Measurements from ENCODE around the gene STKLD1.
A peak's percentile ranks its signal among the peaks of the same experiment; 100 is the strongest.
"Not testable (repeated sequence)": the region's sequence is repeated elsewhere in the genome, so short reads cannot be mapped to it uniquely, and the experiment has no call there.

The STKLD1 gene

GRCh38 chr9:133331641-133332380, 44.4 kb upstream of the STKLD1 start:
- Histone ChIP-seq H3K4me3 (ENCODE audit: low read depth, low read length) (no peak overlapping the region), H3K27me3 (replicated peaks) (no peaks in the 10 kb centered on the region), H3K27ac (no peak overlapping the region), H3K36me3 (replicated peaks) (peaks cover 43% of the 10 kb centered on the region)
- in situ Hi-C loops (cut with HindIII; ENCODE audit: low pct_ligation_motif_present, low sequenced_read_pairs), result no loop called here
- TF ChIP-seq, protein P1, sequence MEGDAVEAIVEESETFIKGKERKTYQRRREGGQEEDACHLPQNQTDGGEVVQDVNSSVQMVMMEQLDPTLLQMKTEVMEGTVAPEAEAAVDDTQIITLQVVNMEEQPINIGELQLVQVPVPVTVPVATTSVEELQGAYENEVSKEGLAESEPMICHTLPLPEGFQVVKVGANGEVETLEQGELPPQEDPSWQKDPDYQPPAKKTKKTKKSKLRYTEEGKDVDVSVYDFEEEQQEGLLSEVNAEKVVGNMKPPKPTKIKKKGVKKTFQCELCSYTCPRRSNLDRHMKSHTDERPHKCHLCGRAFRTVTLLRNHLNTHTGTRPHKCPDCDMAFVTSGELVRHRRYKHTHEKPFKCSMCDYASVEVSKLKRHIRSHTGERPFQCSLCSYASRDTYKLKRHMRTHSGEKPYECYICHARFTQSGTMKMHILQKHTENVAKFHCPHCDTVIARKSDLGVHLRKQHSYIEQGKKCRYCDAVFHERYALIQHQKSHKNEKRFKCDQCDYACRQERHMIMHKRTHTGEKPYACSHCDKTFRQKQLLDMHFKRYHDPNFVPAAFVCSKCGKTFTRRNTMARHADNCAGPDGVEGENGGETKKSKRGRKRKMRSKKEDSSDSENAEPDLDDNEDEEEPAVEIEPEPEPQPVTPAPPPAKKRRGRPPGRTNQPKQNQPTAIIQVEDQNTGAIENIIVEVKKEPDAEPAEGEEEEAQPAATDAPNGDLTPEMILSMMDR (IDR thresholded peaks at IDR 0.05; ENCODE audit: low read depth, low read length, missing control alignments), result no peak
- DNase-seq, result no peak

GRCh38 chr9:133332381-133332730, 43.8 kb upstream of the STKLD1 start:
- Histone ChIP-seq H3K4me3 (ENCODE audit: low read depth, low read length) (no peak overlapping the region), H3K27me3 (replicated peaks) (no peaks in the 10 kb centered on the region), H3K36me3 (replicated peaks) (peaks cover 43% of the 10 kb centered on the region), H3K27ac (no peak overlapping the region)
- TF ChIP-seq, protein P1 (IDR thresholded peaks at IDR 0.05; ENCODE audit: low read depth, low read length, missing control alignments), result no peak
- no peak for DNase-seq
- in situ Hi-C loops (cut with HindIII; ENCODE audit: low pct_ligation_motif_present, low sequenced_read_pairs), result no loop called here

- Histone ChIP-seq H3K27me3 (replicated peaks) (no peaks in the 10 kb centered on the region), H3K27ac (no peak overlapping the region), H3K36me3 (replicated peaks) (peaks cover 43% of the 10 kb centered on the region), H3K4me3 (ENCODE audit: low read depth, low read length) (no peak overlapping the region)
- in situ Hi-C loops (cut with HindIII; ENCODE audit: low pct_ligation_motif_present, low sequenced_read_pairs), result no loop called here
- DNase-seq, result no peak
- TF ChIP-seq, protein P1 (IDR thresholded peaks at IDR 0.05; ENCODE audit: low read depth, low read length, missing control alignments), result no peak
Measured at GRCh38 chr9:133333011-133333410, 43.2 kb upstream of the STKLD1 start.

DNA sequence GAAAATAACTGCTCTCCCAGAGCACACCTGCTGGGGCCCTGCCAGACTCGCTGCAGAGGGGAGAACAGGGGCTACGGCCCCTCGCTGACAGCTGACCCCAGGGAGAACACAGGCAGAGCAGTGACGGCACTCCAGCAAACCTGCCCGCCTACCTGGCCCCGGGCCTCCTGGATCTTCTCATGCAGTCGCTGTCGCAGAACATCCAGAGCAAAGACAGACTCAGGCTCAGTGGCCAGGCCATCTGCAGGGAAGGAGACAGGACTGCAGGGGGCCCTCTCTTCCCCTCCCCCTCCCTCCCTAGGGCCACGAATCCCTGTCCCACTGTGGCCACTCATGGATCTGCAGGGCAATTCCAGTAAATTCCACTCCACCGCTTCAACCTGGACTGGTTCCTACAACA, 42.6 kb upstream of the STKLD1 start:
- DNase-seq, result no peak
- no peak overlapping the region for H3K4me3 ChIP-seq (ENCODE audit: low read depth, low read length)
- H3K36me3 ChIP-seq (replicated peaks), result peaks cover 43% of the 10 kb centered on the region
- in situ Hi-C loops (cut with HindIII; ENCODE audit: low pct_ligation_motif_present, low sequenced_read_pairs), result no loop called here
- H3K27ac ChIP-seq, result no peak overlapping the region
- TF ChIP-seq, protein P1 (IDR thresholded peaks at IDR 0.05; ENCODE audit: low read depth, low read length, missing control alignments), result peak; percentile 18
- H3K27me3 ChIP-seq (replicated peaks), result no peaks in the 10 kb centered on the region

DNA sequence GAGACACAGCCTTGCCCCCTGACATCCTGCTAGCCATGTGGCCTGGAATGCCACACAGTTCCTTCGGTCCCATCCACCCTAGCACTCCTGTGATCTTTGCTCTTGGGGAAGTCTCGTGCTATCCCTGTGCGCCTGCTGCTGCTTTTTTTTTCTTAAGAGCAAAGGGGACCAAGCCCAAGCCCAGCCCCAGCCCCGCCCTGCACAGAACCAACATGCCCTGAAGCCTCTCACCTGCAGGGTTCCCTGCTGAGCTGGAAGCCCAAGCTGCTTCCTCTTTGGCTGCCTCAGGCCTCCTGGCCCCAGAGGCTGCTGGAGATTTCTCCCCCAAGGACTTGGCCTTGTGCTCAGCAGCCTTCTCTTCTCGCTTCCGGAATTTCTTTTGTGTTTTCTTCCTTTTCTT, 42.0 kb upstream of the STKLD1 start:
- no peak for DNase-seq
- H3K4me3 ChIP-seq (ENCODE audit: low read depth, low read length), result no peak overlapping the region
- TF ChIP-seq, protein P1 (IDR thresholded peaks at IDR 0.05; ENCODE audit: low read depth, low read length, missing control alignments), result no peak
- H3K27me3 ChIP-seq (replicated peaks), result no peaks in the 10 kb centered on the region
- peaks cover 43% of the 10 kb centered on the region for H3K36me3 ChIP-seq (replicated peaks)
- in situ Hi-C loops (cut with HindIII; ENCODE audit: low pct_ligation_motif_present, low sequenced_read_pairs), result no loop called here
- H3K27ac ChIP-seq, result no peak overlapping the region

GRCh38 chr9:133334888-133335287, 41.3 kb upstream of the STKLD1 start:
- H3K36me3 ChIP-seq (replicated peaks), result peaks cover 43% of the 10 kb centered on the region
- H3K27ac ChIP-seq; H3K27me3 ChIP-seq (replicated peaks); in situ Hi-C loops (cut with HindIII; ENCODE audit: low pct_ligation_motif_present, low sequenced_read_pairs); DNase-seq: not testable (repeated sequence)
- peak overlapping the region; percentile 96 for H3K4me3 ChIP-seq (ENCODE audit: low read depth, low read length)

Measured in brain microvascular endothelial cell (primary cell).